OCI-LY3 (cell line): ENCODE measurements around the gene GRIN1.

Source experiments
- H2AFZ ChIP-seq: fragments of 200-600, 300-600 bp; shearing (Covaris generic); 2 replicates; pipeline ENCODE4 v1.6.0; 2014; ENCODE audit warnings: antibody characterized with exemption, low read depth, low read length
- H3K27ac ChIP-seq: fragments of 200-600, 300-600 bp; sonication (generic); 2 replicates; pipeline ENCODE4 v1.5.1; 2014; ENCODE audit warnings: mild to moderate bottlenecking, low read length, moderate library complexity, mixed read lengths
- H3K27me3 ChIP-seq: fragments of 200-600, 300-600 bp; sonication (generic); 2 replicates; pipeline ENCODE4 v1.6.1; 2014; ENCODE audit warnings: low read depth, low read length, mixed read lengths
- H3K36me3 ChIP-seq: fragments of 200-600, 300-600 bp; sonication (generic); replicated peaks from 2 replicates; pipeline ENCODE3; 2014; ENCODE audit warnings: low read depth, low read length, mixed read lengths
- H3K4me1 ChIP-seq: fragments of 300-600, 200-600 bp; sonication (generic); 2 replicates; pipeline ENCODE4 v1.6.1; 2014; ENCODE audit warnings: low read length, mixed read lengths
- H3K4me2 ChIP-seq: fragments of 200-600, 300-600 bp; sonication (generic); 2 replicates; pipeline ENCODE4 v1.6.1; 2014; ENCODE audit warnings: low read length, mixed read lengths
- H3K4me3 ChIP-seq: fragments of 300-600, 200-600 bp; sonication (generic); 2 replicates; pipeline ENCODE4 v1.5.1; 2014; ENCODE audit warnings: antibody characterized with exemption, mild to moderate bottlenecking, low read length, moderate library complexity
- H3K79me2 ChIP-seq: fragments of 300-600, 200-600 bp; shearing (Covaris generic); 2 replicates; pipeline ENCODE4 v1.6.1; 2014; ENCODE audit warnings: mild to moderate bottlenecking, low read length, mixed read lengths
- H3K9ac ChIP-seq: fragments of 300-600, 200-600 bp; shearing (Covaris generic); 2 replicates; pipeline ENCODE4 v1.6.0; 2014; ENCODE audit warnings: mild to moderate bottlenecking, low read length, moderate library complexity
- H3K9me3 ChIP-seq: fragments of 200-600, 300-600 bp; shearing (Covaris generic); 2 replicates; pipeline ENCODE4 v1.6.1; 2014; ENCODE audit warnings: low read length, mixed read lengths; ENCODE audit not compliant: insufficient read depth
- H4K20me1 ChIP-seq: fragments of 200-600, 300-600 bp; sonication (generic); 2 replicates; pipeline ENCODE4 v1.6.1; 2016; ENCODE audit warnings: low read length, mixed read lengths; ENCODE audit not compliant: insufficient read depth
- EZH2phosphoT487 ChIP-seq: fragments of 200-600 bp; shearing (Covaris generic); IDR thresholded peaks from 2 replicates; pipeline ENCODE4 v1.6.1; 2018; ENCODE audit warnings: antibody characterized with exemption, mixed run types, low read depth
- TF ChIP-seq, protein P1 (sequence below): fragments of 200-600, 300-600 bp; sonication (generic); IDR thresholded peaks from 2 replicates; pipeline ENCODE4 v1.5.1; 2014; ENCODE audit warnings: antibody characterized with exemption, low read length, low read depth

GRIN1 gene

DNA sequence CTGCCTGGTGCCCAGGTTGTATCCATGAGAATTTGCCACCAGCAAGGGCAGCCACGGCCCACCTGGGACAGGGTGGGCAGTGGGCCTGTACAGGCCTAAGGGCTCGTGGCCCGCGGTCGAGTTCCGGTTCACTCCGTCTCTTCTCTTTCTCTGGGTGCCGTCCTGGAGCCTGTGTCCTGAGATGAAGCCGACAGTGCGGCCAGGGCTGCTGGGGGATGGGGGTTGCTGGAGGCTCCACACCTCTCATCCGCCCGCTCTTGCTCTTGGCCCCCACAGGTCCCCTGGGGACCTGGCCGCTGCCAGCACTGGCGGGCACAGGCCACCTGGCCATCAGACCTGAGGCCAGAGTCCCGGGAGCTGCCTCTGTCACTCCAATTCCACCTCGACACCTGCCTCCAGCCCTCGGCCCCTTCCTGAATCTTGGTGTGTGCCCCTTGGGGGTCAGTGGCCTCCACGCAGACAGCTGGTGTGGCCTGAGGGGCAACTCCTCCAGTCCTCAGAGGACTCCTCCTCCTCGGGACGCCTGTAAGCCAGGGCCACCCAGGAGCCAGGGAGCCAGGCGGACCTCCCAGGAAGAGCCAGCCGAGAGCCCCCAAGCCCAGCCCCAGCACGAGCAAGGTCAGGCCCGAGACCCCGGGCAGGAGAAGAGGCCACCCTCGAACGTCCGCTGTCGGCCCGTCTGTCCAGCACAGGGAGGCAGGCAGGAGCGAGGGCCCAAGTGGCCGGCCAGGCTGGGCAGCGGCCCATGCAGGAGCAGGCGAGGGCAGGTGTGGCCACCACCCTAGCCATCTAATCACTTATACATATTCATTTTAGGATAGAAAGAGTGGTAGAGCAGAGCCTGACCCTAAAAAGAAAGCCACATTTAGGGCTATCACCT is 25.7 kb downstream of the GRIN1 start:
- no peaks in the 10 kb centered on the region for H3K79me2 ChIP-seq
- H3K4me2 ChIP-seq = no peak overlapping the region
- H3K4me1 ChIP-seq = peaks cover 5% of the 10 kb centered on the region
- no peaks in the 10 kb centered on the region for H4K20me1 ChIP-seq
- H3K9me3 ChIP-seq = no peaks in the 10 kb centered on the region
- H3K27me3 ChIP-seq = no peaks in the 10 kb centered on the region; the same call in none of the 2 replicates
- H3K36me3 ChIP-seq = no peaks in the 10 kb centered on the region
- no peak overlapping the region for H2AFZ ChIP-seq
- H3K9ac ChIP-seq = no peak overlapping the region
- no peak overlapping the region for H3K4me3 ChIP-seq
- no peak overlapping the region for H3K27ac ChIP-seq
- TF ChIP-seq EZH2phosphoT487 = no peak
- TF ChIP-seq, protein P1, sequence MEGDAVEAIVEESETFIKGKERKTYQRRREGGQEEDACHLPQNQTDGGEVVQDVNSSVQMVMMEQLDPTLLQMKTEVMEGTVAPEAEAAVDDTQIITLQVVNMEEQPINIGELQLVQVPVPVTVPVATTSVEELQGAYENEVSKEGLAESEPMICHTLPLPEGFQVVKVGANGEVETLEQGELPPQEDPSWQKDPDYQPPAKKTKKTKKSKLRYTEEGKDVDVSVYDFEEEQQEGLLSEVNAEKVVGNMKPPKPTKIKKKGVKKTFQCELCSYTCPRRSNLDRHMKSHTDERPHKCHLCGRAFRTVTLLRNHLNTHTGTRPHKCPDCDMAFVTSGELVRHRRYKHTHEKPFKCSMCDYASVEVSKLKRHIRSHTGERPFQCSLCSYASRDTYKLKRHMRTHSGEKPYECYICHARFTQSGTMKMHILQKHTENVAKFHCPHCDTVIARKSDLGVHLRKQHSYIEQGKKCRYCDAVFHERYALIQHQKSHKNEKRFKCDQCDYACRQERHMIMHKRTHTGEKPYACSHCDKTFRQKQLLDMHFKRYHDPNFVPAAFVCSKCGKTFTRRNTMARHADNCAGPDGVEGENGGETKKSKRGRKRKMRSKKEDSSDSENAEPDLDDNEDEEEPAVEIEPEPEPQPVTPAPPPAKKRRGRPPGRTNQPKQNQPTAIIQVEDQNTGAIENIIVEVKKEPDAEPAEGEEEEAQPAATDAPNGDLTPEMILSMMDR = no peak

DNA sequence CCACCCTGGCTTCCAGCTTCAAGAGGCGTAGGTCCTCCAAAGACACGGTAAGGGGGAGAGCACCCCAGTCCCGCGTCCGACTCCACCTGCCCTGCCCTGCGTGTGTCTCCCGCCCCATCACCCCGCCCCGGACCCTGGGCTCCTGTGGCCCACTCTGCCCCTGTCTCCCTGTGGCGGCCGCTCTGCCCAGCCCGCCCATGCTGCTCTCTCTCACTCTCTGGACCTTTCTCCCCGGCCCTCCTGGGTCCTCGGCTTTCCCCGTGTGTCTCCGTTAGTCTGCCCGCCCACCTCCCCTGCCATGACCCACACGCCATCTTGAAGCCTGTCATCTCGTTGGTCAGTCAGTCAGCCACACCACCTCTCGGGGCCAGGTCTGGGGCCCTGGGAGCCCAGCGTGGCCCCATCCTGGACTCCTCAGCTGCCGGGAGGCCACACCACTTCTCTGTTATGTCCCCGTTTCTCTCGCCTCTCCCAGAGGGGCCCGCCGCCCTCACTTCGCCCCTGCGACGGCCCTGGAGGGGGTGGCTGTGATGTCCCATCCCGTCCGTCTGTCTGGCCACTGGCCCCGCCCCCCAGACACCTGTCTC is 26.4 kb downstream of the GRIN1 start:
- H3K36me3 ChIP-seq = no peaks in the 10 kb centered on the region
- H3K9me3 ChIP-seq = no peaks in the 10 kb centered on the region
- H3K4me2 ChIP-seq = no peak overlapping the region
- H3K4me1 ChIP-seq = no peaks in the 10 kb centered on the region
- H3K9ac ChIP-seq = no peak overlapping the region
- H3K27me3 ChIP-seq = no peaks in the 10 kb centered on the region; the same call in none of the 2 replicates
- H3K79me2 ChIP-seq = no peaks in the 10 kb centered on the region
- H2AFZ ChIP-seq = no peak overlapping the region
- no peaks in the 10 kb centered on the region for H4K20me1 ChIP-seq
- H3K27ac ChIP-seq = no peak overlapping the region
- TF ChIP-seq, protein P1 = no peak
- no peak for TF ChIP-seq EZH2phosphoT487
- no peak overlapping the region for H3K4me3 ChIP-seq

DNA sequence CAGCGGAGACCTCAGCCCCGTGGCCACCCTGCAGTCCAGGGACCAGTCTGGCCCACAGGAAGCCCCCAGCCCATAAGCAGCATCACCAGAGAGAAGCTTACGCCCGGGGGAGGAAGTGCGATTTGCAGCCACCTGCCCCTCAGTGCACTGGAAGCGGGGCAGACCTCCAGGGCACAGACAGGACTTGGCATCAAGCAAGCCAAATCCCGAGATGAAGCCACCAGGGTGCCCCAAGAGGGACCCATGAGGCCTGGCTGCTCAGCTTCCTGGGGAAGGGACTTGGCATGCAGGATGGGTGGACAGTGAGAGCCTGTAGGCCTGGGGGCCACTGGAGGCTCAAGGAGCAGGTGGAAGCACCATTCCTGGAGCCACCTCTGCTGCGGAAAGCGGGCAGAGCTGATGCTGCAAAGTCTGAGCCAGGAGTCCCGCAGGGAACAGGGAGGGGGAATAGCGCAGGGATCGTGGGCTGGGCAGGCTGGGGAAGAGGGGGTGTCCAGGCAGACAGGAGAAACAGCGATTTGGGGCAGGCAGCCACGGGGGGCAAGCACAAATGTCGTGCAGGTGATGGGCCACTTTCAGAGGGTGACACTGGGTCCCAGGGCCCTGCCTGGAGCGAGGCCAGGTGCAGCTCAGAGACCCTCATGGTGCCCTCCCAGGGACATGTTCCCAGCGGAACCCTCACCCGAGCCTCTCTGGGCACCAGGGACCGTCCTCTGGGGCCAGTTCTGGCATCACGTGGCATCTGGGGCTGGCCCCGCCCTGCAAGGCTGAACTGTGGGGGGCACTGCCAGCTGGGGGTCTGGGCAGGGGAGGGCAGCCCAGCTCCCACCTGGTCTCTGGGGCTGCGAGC is 27.7 kb downstream of the GRIN1 start:
- Histone ChIP-seq H3K9ac (no peak overlapping the region), H3K9me3 (no peaks in the 10 kb centered on the region), H3K27me3 (no peaks in the 10 kb centered on the region; the same call in none of the 2 replicates), H3K4me1 (0 out of 2 replicates have a peak, but pooled peaks cover 3% of the 10 kb centered on the region), H3K27ac (no peak overlapping the region), H4K20me1 (no peaks in the 10 kb centered on the region), H3K36me3 (no peaks in the 10 kb centered on the region), H2AFZ (no peak overlapping the region), H3K4me2 (no peak overlapping the region), H3K4me3 (no peak overlapping the region), H3K79me2 (no peaks in the 10 kb centered on the region)
- TF ChIP-seq, protein P1 = no peak
- TF ChIP-seq EZH2phosphoT487 = no peak
